KBM-7 (cell line): ENCODE data around the gene PSMG4.

Experiments used
- DNase-seq: peaks from one replicate; pipeline ENCODE4 v3.0.0-alpha.2; 2015
- in situ Hi-C: fragments of 300-500 bp; cut with MboI; formaldehyde crosslinking; loops from 2 replicates; pipeline ENCODE4 v1.14.3; 2020; ENCODE audit warnings: low sequenced_read_pairs, low pct_unique_long_range_greater_than_20kb, mixed read lengths

PSMG4 gene

DNA sequence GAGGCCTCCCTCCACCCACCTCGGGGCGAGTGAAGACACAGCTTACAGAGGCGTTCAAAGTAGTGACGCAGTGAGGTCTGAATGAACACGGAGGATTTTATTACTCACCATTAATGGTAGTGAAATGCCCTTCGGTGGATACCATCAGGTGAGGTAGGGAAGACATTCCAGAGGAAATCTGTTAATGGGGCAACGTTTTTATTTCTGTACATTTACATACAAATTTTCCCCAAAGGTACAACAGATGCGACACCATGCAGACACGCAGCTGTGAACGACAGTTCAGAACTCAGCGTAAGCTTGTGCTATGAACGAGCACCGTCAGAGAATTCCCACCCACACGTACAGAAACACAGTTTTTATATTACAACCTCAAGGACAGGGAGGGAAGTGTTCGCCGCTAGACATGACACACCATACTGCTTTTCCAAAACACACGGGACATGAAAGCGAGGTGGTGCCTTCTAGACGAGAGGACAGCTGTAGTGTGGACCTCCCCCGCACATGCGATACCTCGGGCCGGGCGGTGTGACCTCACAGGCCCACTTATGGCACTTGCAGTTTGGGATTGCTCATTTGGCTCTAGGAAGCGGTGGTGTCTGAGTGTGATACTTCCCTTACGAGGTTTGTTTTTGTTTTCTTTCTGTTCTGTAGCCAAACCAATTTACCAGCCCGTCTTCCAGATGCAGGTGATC, 10.7 kb downstream of the PSMG4 start:
- in situ Hi-C loops, result no loop called here
- DNase-seq, result no peak

GRCh38 chr6:3270258-3270657, 11.5 kb downstream of the PSMG4 start:
- in situ Hi-C loops, result no loop called here
- no peak for DNase-seq

- in situ Hi-C loops, result no loop called here
- DNase-seq, result no peak
These were observed 13.0 kb downstream of the PSMG4 start for GRCh38 chr6:3271756-3272155.

- no peak for DNase-seq
These were observed 14.3 kb downstream of the PSMG4 start for GRCh38 chr6:3272911-3273547.

DNA sequence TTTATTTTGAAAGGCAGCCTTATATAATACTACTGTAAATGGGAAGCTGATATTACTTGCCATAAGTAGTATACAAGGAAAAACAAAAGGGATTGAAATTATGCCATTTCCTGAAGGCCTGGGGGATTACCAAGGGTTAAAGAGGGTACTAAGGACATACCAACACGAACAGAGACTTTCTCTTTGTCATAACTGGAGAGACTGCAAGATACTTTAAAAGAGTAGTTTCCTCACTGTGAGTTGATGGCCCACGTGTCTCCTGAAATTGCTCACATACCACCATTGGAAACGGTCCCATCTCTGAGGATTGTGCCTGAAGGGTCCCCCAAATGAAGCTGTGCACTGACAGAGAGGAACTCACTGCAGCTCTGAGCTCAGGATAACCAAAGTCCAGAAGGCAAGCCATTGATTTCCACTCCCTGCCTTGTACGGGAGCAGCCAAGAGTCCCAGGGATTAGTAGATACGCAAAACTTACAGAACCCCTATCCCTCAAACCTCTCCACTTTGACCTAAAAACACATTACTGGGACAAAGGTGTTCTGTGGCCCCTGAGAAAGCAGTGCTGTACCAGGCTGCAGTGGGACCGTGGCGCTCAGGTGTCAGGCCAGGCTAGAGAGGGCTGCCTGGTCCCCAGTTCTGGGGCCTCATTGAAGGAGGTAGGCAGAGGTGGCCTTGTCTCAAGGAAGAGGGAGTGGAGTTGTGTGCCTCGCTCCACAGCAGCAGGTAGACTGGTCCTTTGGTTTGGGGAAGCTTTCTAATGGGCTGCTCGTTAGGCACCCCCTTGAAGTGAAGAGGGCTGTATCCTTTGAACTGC, 15.2 kb downstream of the PSMG4 start:
- no peak for DNase-seq
- in situ Hi-C loops, result no loop called here

More at GRCh38 chr6:3272911-3273547, 14.3 kb downstream of the PSMG4 start:
- in situ Hi-C loops, result no loop called here

GRCh38 chr6:3276174-3277167, 17.7 kb downstream of the PSMG4 start:
- in situ Hi-C loops, result loop anchor here (25.0 kb wide), 1 partner anchor 711 kb away; no protein-coding TSS in a partner anchor
- no peak for DNase-seq

DNA sequence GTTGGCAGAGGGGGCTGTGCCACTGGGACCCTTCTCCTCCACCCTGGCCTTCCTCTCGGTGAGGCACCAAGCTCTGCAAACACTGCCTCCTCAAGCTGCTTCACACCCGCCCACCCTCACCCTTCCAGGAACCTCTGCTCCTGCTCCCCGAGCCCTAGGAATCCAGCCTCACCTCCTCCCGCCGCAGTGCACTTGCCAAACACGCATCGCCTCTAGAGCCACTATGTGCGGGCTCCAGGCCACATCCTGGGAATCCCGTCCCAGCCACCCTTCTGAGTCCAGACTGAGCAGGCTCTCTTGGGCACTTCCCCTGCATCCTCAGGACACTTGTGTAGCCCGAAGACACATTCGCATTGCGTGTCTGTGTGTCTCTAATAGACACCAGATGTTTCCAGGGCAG, 18.5 kb downstream of the PSMG4 start:
- in situ Hi-C loops, result loop anchor here (25.0 kb wide), 1 partner anchor 710 kb away; no protein-coding TSS in a partner anchor
- DNase-seq, result no peak

DNA sequence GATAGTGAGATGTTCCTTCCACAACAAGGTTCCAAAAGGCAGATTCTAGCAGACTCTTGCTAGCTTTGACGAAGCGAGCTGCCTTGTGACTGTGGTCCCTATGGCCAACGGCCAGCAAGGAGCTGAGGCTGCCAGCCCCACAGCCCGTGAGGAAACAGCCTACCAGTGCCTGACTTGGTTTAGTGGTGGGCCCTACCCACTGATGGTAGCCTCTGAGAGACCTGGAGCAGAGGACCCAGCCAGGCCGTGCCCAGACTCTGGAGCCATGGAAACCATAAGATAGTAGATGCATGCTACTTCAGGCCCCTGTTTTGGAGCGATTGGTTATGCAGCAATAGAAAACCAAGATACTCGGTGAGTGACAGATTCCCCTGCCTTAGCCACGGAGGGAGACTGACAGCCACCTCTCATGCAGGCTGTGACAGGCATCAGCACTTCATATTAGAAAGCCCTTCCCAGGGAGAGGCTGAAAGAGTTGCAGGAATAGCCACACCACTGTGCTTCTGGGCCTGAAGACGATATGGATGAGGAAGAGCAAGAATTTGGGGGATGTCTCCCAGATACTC, 19.2 kb downstream of the PSMG4 start:
- no peak for DNase-seq
- in situ Hi-C loops, result loop anchor here (25.0 kb wide), 1 partner anchor 709 kb away; no protein-coding TSS in a partner anchor

DNA sequence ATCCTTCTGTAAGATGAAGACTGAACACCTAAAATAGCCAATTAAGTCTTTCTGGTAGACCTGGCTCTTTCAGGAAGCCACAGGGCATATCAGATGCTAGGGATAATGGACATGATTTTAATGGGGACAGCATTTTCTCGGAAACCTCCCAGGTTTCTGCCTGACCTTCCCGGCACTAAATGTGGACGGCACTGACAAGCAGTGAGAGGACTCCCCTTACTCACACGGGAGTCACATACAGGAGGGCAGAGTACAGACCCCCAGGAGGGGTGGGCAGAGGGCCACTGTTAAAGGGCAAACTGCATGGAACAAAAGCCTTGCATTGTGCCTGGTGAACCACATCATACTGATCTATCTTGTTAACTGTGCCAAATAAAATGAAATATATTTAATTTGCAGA, 19.9 kb downstream of the PSMG4 start:
- in situ Hi-C loops, result loop anchor here (25.0 kb wide), 1 partner anchor 709 kb away; no protein-coding TSS in a partner anchor
- no peak for DNase-seq

DNA sequence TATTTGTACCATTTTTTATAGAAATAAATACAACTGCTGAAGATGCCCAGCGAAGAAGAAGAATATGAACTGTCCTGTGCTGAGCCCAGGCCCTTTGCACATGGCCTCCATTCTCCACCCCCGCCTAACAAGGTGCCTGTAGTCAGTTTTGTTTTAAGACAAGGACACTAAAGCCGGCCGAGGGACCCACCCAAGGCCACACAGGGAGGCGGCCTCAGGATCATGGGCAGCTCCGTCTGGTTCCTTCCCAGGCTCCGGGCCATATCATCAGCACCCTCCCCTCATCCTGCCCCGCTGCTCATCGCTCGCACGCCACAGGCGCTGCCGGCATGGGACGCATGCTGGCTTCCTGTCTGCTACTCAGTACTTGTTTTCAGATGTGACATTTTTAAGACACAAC, 21.3 kb downstream of the PSMG4 start:
- DNase-seq, result no peak
- in situ Hi-C loops, result loop anchor here (10.0 to 25.0 kb wide), 2 partner anchors 455 to 707 kb away; no protein-coding TSS in a partner anchor

DNA sequence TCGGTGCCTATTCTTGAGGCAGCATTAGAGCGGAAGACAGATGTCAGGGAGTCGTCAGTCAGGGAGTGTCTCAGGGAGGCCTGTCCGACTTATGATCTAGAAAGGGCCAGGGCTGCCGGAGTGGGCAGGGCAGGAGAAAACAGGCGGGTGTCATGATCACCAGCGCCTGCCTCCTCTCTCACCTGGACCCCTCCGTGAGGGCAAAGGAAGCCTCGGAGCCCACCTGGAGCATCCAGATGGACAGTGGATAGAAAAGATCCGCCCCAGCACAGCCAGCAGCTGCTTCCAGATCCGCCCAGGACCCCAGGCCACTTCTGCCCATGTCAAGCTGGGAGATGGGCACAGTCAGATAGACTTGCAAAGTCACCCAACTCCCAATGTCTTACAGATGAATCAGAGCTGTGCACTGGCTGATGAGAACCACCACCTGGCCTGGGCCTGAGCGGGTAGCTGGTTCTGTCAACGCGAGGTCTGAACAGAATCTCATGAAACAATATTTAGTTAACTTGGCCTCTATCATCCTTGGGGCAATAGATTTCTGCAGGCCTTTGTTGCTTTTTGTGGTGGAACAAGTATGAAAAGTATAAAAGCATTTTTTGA, 22.2 kb downstream of the PSMG4 start:
- in situ Hi-C loops, result loop anchor here (10.0 to 25.0 kb wide), 2 partner anchors 454 to 706 kb away; no protein-coding TSS in a partner anchor
- DNase-seq, result no peak

- in situ Hi-C loops, result loop anchor here (10.0 to 25.0 kb wide), 2 partner anchors 453 to 705 kb away; no protein-coding TSS in a partner anchor
- DNase-seq, result no peak
These were observed 23.1 kb downstream of the PSMG4 start for GRCh38 chr6:3281631-3282475.

- no peak for DNase-seq
- in situ Hi-C loops, result loop anchor here (10.0 to 25.0 kb wide), 2 partner anchors 452 to 705 kb away; no protein-coding TSS in a partner anchor
These were observed 23.9 kb downstream of the PSMG4 start for GRCh38 chr6:3282476-3283236.

DNA sequence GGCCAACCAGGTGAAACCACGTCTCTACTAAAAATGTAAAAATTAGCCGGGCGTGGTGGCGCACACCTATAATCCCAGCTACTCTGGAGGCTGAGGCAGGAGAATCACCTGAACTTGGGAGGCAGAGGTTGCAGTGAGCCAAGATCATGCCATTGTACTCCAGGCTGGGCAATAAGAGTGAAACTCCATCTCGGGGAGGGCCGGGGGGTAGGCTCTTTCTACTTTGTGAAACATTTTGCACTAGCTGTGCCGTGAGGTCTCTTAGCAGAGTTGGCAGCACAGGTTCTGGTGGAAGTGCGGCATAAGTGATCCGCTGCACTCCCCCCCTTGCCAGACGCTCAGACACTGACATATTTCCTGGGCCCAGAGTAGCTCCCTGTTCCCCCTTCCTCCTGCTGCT, 24.5 kb downstream of the PSMG4 start:
- no peak for DNase-seq
- in situ Hi-C loops, result loop anchor here (10.0 to 25.0 kb wide), 2 partner anchors 452 to 704 kb away; no protein-coding TSS in a partner anchor

GRCh38 chr6:3283641-3284435, 25.1 kb downstream of the PSMG4 start:
- in situ Hi-C loops, result loop anchor here (10.0 to 25.0 kb wide), 2 partner anchors 451 to 703 kb away; no protein-coding TSS in a partner anchor
- no peak for DNase-seq
